Uterus (tissue), 2 donors: ENCODE measurements around the gene TSPAN12.

ENCODE experiments used
- POLR2A ChIP-seq, 2 donors: fragments of 450-650 bp; IDR thresholded peaks; one replicate each; pipeline ENCODE4 v1.6.1; 2016; ENCODE audit warnings: antibody characterized with exemption in 2 of 2, mild to moderate bottlenecking in 1 of 2, moderate library complexity in 1 of 2
- TF ChIP-seq, protein P1 (sequence below), 4 experiments: fragments of 200-600 bp in 2 of 4; fragments of 450-650 bp in 2 of 4; sonication (generic) in 2 of 4; IDR thresholded peaks; one replicate each; pipeline ENCODE4 v1.5.1; 2016 to 2019; ENCODE audit warnings: antibody characterized with exemption in 4 of 4, mild to moderate bottlenecking in 2 of 4, moderate library complexity in 1 of 4

GRCh38 chr7:120838281-120838682, 19.7 kb downstream of the TSPAN12 start:
- TF ChIP-seq POLR2A (IDR thresholded peaks at IDR 0.05) = no peak
- TF ChIP-seq, protein P1, sequence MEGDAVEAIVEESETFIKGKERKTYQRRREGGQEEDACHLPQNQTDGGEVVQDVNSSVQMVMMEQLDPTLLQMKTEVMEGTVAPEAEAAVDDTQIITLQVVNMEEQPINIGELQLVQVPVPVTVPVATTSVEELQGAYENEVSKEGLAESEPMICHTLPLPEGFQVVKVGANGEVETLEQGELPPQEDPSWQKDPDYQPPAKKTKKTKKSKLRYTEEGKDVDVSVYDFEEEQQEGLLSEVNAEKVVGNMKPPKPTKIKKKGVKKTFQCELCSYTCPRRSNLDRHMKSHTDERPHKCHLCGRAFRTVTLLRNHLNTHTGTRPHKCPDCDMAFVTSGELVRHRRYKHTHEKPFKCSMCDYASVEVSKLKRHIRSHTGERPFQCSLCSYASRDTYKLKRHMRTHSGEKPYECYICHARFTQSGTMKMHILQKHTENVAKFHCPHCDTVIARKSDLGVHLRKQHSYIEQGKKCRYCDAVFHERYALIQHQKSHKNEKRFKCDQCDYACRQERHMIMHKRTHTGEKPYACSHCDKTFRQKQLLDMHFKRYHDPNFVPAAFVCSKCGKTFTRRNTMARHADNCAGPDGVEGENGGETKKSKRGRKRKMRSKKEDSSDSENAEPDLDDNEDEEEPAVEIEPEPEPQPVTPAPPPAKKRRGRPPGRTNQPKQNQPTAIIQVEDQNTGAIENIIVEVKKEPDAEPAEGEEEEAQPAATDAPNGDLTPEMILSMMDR (IDR thresholded peaks at IDR 0.05) = no peak
